GM12878 (cell line): ENCODE results near the gene HDAC3. TPM values are rescaled to one million over a fixed set of nuclear protein-coding genes. Genes with fewer than 3 reads are reported as not detected.

ENCODE experiments used
- BACH1 ChIP-seq: fragments of 450-650 bp; IDR thresholded peaks from 2 replicates; pipeline ENCODE4 v1.6.1; 2017; ENCODE audit warnings: mild to moderate bottlenecking, borderline replicate concordance
- CBFB ChIP-seq: IDR thresholded peaks from 2 replicates; pipeline ENCODE4 v1.6.1; 2016; ENCODE audit warnings: antibody characterized with exemption, low read depth
- ETV6 ChIP-seq, 2 experiments: fragments of 450-650 bp in 1 of 2; IDR thresholded peaks in 1 of 2; conservative IDR thresholded peaks in 1 of 2; 2 replicates each; pipeline ENCODE4 v1.6.1; 2014; ENCODE audit warnings: antibody characterized with exemption in 1 of 2, borderline replicate concordance in 1 of 2, low read depth in 1 of 2, mild to moderate bottlenecking in 1 of 2, moderate library complexity in 1 of 2
- EZH2 ChIP-seq: IDR thresholded peaks from 2 replicates; pipeline ENCODE4 v1.6.1; 2012; ENCODE audit warnings: low read depth, mild to moderate bottlenecking, control low read depth, inconsistent platforms, low read length, borderline replicate concordance; ENCODE audit not compliant: control insufficient read depth
- FOS ChIP-seq: IDR thresholded peaks from 3 replicates; pipeline ENCODE4 v1.6.1; 2011; ENCODE audit warnings: borderline replicate concordance; ENCODE audit not compliant: insufficient read length; ENCODE audit errors: extremely low read depth
- KAT2A ChIP-seq: conservative IDR thresholded peaks from 2 replicates; pipeline ENCODE4 v1.6.1; 2011; ENCODE audit warnings: low read depth, low read length; ENCODE audit not compliant: control insufficient read depth
- MEF2A ChIP-seq: IDR thresholded peaks from 2 replicates; pipeline ENCODE4 v1.6.1; 2011; ENCODE audit warnings: low read depth, mild to moderate bottlenecking, low read length, moderate library complexity; ENCODE audit not compliant: insufficient read depth
- NBN ChIP-seq: fragments of 450-650 bp; IDR thresholded peaks from 2 replicates; pipeline ENCODE4 v1.6.1; 2016
- NR2C2 ChIP-seq: IDR thresholded peaks from 2 replicates; pipeline ENCODE4 v1.6.1; 2011; ENCODE audit warnings: borderline replicate concordance, low read depth; ENCODE audit not compliant: control insufficient read depth, insufficient read length
- NRF1 ChIP-seq: conservative IDR thresholded peaks from 2 replicates; pipeline ENCODE4 v1.6.1; 2011; ENCODE audit warnings: mild to moderate bottlenecking, low read depth, low read length, improper control_type of control experiment
- PML ChIP-seq: IDR thresholded peaks from 2 replicates; pipeline ENCODE4 v1.6.1; 2012; ENCODE audit warnings: low read length, inconsistent platforms
- POLR2A ChIP-seq: IDR thresholded peaks from 2 replicates; pipeline ENCODE4 v1.6.1; 2011; ENCODE audit warnings: low read depth, mild to moderate bottlenecking, low read length
- POLR2AphosphoS5 ChIP-seq: IDR thresholded peaks from 2 replicates; pipeline ENCODE4 v1.6.1; 2011; ENCODE audit warnings: mild to moderate bottlenecking, low read length, inconsistent platforms
- RAD21 ChIP-seq: IDR thresholded peaks from 2 replicates; pipeline ENCODE4 v1.6.1; 2011; ENCODE audit warnings: mild to moderate bottlenecking, low read depth, low read length, moderate library complexity; ENCODE audit not compliant: insufficient read depth
- RAD51 ChIP-seq: fragments of 450-650 bp; IDR thresholded peaks from 2 replicates; pipeline ENCODE4 v1.6.1; 2016; ENCODE audit warnings: moderate library complexity, mild to moderate bottlenecking, inconsistent platforms
- RELA ChIP-seq: fragments of 450-650 bp; IDR thresholded peaks from 2 replicates; pipeline ENCODE4 v1.8.0; 2014; ENCODE audit warnings: borderline replicate concordance; ENCODE audit not compliant: partially characterized antibody
- RFX5 ChIP-seq: IDR thresholded peaks from 2 replicates; pipeline ENCODE4 v1.6.1; 2011; ENCODE audit warnings: low read depth, low read length, improper control_type of control experiment
- RUNX3 ChIP-seq: IDR thresholded peaks from 2 replicates; pipeline ENCODE4 v1.6.1; 2012; ENCODE audit warnings: low read length, inconsistent platforms
- SIN3A ChIP-seq: IDR thresholded peaks from 2 replicates; pipeline ENCODE4 v1.6.1; 2012; ENCODE audit warnings: low read depth, low read length, improper control_type of control experiment
- SPI1 ChIP-seq: IDR thresholded peaks from 2 replicates; pipeline ENCODE4 v1.6.1; 2011; ENCODE audit warnings: low read depth, mild to moderate bottlenecking, low read length, moderate library complexity, borderline replicate concordance; ENCODE audit not compliant: insufficient read depth
- YBX1 ChIP-seq: fragments of 450-650 bp; IDR thresholded peaks from 2 replicates; pipeline ENCODE4 v1.6.1; 2016; ENCODE audit warnings: antibody characterized with exemption
- ZNF207 ChIP-seq: fragments of 450-650 bp; IDR thresholded peaks from 2 replicates; pipeline ENCODE4 v1.6.1; 2014; ENCODE audit warnings: antibody characterized with exemption, mild to moderate bottlenecking, borderline replicate concordance
- polyA plus RNA-seq, 11 experiments: library from polyadenylated mRNA; depleted of rRNA in 4 of 11; unstranded in 6 of 11; stranded (reverse) in 5 of 11; fragments of >200 nt; fragmentation: Nextera tagmentation in 4 of 11; fragmentation: Illumina TruSeq in 1 of 11; extraction: Ambion mirVana in 4 of 11; extraction: Trizol in 1 of 11; gene quantifications; 1 replicate in 1 of 11; 2 replicates in 10 of 11; pipeline versions ENCODE4 v1.2.1 to v1.2.3, GENCODE V29; 2011 to 2016; ENCODE audit warnings: inconsistent platforms in 2 of 11, missing spikeins in 2 of 11, low read depth in 1 of 11
- total RNA-seq, 4 experiments: library from RNA; depleted of rRNA in 3 of 4; stranded (reverse); fragments of >200 nt in 3 of 4; fragmentation: Illumina TruSeq in 1 of 4; extraction: Trizol in 1 of 4; gene quantifications; 2 replicates each; pipeline versions ENCODE4 v1.2.1 to v1.2.3, GENCODE V29; 2013 to 2021
- TF ChIP-seq, protein P1 (sequence below): fragments of 450-650 bp; IDR thresholded peaks from 2 replicates; pipeline ENCODE4 v1.6.1; 2018; ENCODE audit warnings: mild to moderate bottlenecking, low read depth, moderate library complexity; ENCODE audit not compliant: partially characterized antibody
- TF ChIP-seq, protein P2 (sequence below): IDR thresholded peaks from 2 replicates; pipeline ENCODE4 v1.6.1; 2012; ENCODE audit warnings: improper control_type of control experiment, low read depth, low read length; ENCODE audit not compliant: insufficient replicate concordance

HDAC3 gene
- total and polyA plus RNA-seq, 10 of the 15 experiments (the other 5 are each of a cell fraction or from before 2014, with no cell fraction given), result 62.2 to 140 (median 112) TPM

DNA sequence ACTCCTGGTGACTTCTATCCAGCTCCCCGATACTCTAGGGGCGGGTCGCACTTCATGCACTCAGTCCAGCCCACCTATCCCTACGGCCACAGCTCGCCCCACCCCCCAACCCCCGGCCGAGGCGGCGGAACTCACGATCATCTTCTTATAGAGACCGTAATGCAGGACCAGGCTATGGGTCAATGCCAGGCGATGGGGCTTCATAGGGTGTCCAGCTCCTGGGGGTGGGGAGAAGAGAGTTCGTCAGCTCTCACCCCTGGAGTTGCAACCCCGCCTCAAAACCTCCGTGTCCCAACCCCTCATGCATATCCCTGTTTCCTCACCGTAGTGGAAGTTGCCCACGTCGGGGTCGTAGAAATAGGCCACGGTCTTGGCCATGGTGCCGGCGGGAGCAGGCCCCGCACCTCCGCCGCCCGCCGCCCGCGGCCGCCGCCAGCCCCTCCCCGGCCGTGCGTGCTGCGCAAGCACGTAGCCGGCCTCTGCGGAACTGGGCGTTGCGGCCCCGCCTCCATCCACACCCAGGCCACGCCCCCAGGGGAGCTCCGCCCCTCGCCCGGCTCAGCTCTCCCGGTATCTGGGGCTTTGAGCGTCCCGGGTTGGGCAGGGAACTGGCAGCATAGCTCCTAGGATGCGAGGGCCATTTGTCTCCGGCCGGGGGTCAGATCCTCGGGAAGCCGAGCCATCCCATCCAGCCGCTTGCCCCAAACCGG is at the start of gene HDAC3, which contains the start of gene RELL2 (continued):
- no peak for TF ChIP-seq KAT2A
- peak; percentile 39 for TF ChIP-seq NRF1
- TF ChIP-seq, protein P1, sequence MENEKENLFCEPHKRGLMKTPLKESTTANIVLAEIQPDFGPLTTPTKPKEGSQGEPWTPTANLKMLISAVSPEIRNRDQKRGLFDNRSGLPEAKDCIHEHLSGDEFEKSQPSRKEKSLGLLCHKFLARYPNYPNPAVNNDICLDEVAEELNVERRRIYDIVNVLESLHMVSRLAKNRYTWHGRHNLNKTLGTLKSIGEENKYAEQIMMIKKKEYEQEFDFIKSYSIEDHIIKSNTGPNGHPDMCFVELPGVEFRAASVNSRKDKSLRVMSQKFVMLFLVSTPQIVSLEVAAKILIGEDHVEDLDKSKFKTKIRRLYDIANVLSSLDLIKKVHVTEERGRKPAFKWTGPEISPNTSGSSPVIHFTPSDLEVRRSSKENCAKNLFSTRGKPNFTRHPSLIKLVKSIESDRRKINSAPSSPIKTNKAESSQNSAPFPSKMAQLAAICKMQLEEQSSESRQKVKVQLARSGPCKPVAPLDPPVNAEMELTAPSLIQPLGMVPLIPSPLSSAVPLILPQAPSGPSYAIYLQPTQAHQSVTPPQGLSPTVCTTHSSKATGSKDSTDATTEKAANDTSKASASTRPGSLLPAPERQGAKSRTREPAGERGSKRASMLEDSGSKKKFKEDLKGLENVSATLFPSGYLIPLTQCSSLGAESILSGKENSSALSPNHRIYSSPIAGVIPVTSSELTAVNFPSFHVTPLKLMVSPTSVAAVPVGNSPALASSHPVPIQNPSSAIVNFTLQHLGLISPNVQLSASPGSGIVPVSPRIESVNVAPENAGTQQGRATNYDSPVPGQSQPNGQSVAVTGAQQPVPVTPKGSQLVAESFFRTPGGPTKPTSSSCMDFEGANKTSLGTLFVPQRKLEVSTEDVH, result no peak
- no peak for TF ChIP-seq RFX5
- TF ChIP-seq, protein P2, sequence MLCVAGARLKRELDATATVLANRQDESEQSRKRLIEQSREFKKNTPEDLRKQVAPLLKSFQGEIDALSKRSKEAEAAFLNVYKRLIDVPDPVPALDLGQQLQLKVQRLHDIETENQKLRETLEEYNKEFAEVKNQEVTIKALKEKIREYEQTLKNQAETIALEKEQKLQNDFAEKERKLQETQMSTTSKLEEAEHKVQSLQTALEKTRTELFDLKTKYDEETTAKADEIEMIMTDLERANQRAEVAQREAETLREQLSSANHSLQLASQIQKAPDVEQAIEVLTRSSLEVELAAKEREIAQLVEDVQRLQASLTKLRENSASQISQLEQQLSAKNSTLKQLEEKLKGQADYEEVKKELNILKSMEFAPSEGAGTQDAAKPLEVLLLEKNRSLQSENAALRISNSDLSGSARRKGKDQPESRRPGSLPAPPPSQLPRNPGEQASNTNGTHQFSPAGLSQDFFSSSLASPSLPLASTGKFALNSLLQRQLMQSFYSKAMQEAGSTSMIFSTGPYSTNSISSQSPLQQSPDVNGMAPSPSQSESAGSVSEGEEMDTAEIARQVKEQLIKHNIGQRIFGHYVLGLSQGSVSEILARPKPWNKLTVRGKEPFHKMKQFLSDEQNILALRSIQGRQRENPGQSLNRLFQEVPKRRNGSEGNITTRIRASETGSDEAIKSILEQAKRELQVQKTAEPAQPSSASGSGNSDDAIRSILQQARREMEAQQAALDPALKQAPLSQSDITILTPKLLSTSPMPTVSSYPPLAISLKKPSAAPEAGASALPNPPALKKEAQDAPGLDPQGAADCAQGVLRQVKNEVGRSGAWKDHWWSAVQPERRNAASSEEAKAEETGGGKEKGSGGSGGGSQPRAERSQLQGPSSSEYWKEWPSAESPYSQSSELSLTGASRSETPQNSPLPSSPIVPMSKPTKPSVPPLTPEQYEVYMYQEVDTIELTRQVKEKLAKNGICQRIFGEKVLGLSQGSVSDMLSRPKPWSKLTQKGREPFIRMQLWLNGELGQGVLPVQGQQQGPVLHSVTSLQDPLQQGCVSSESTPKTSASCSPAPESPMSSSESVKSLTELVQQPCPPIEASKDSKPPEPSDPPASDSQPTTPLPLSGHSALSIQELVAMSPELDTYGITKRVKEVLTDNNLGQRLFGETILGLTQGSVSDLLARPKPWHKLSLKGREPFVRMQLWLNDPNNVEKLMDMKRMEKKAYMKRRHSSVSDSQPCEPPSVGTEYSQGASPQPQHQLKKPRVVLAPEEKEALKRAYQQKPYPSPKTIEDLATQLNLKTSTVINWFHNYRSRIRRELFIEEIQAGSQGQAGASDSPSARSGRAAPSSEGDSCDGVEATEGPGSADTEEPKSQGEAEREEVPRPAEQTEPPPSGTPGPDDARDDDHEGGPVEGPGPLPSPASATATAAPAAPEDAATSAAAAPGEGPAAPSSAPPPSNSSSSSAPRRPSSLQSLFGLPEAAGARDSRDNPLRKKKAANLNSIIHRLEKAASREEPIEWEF, result no peak
- TF ChIP-seq MEF2A, result no peak
- no peak for TF ChIP-seq RAD51
- TF ChIP-seq YBX1, result no peak
- TF ChIP-seq BACH1, result peak; percentile 86; the same call in 1 of the 2 replicates
- TF ChIP-seq RAD21, result no peak
- TF ChIP-seq POLR2AphosphoS5, result peak; percentile 54; the same call in 1 of the 2 replicates
- TF ChIP-seq POLR2A, result peak; percentile 72
- TF ChIP-seq EZH2, result no peak
- TF ChIP-seq PML, result no peak
- no peak for TF ChIP-seq NR2C2
- peak; percentile 47; the same call in 1 of the 2 replicates for TF ChIP-seq SPI1
- no peak; the same call in 1 of the 2 replicates for TF ChIP-seq SIN3A
- no peak for TF ChIP-seq FOS
- no peak for TF ChIP-seq RELA
- no peak for TF ChIP-seq ZNF207
- 0 out of 2 replicates have a peak, but pooled peaks have one; percentile 65 for TF ChIP-seq NBN
- no peak; the same call in 1 of the 2 replicates for TF ChIP-seq RUNX3
- TF ChIP-seq ETV6 (conservative IDR thresholded peaks at IDR 0.05 in 1 of 2, IDR thresholded peaks at IDR 0.05 in 1 of 2; ENCODE audit: borderline replicate concordance in 1 of 2, low read depth in 1 of 2), result no peak
- TF ChIP-seq CBFB, result 0 out of 2 replicates have a peak, but pooled peaks have one; percentile 10
